IPS DF 6.9 (cell line): ENCODE measurements around the gene TBC1D1.

Experiments used
- DNase-seq: peaks from one replicate; pipeline ENCODE4 v3.0.0-alpha.2; 2013; ENCODE audit warnings: low read depth, low spot score
- H3K27ac ChIP-seq: one replicate; pipeline ENCODE4 v1.5.1; 2013; ENCODE audit warnings: low read length, control low read depth
- H3K27me3 ChIP-seq: 2 replicates; pipeline ENCODE4 v1.6.1; 2013; ENCODE audit warnings: mild to moderate bottlenecking, low read length; ENCODE audit not compliant: control insufficient read depth, insufficient read depth
- H3K36me3 ChIP-seq: 2 replicates; pipeline ENCODE4 v1.6.1; 2013; ENCODE audit warnings: low read length; ENCODE audit not compliant: control insufficient read depth, insufficient read depth
- H3K4me1 ChIP-seq: 2 replicates; pipeline ENCODE4 v1.6.1; 2013; ENCODE audit warnings: low read length; ENCODE audit not compliant: control insufficient read depth, insufficient read depth
- H3K4me3 ChIP-seq: 2 replicates; pipeline ENCODE4 v1.5.1; 2013; ENCODE audit warnings: mild to moderate bottlenecking, low read length
- H3K9me3 ChIP-seq: 2 replicates; pipeline ENCODE4 v1.6.1; 2013; ENCODE audit warnings: low read length, inconsistent platforms; ENCODE audit not compliant: control insufficient read depth, insufficient read depth
- WGBS: extraction: QIAGEN DNeasy Blood & Tissue Kit; methylation state at CpG from one replicate; pipeline ENCODE4 v1.1.7; 2013; ENCODE audit warnings: mixed read lengths, missing lambda C conversion rate; ENCODE audit not compliant: insufficient read length, insufficient coverage; 5-methylcytosine and 5-hydroxymethylcytosine counted together

Gene TBC1D1

GRCh38 chr4:37885496-37885895 is 5.4 kb upstream of the TBC1D1 start:
- H3K27ac ChIP-seq = no peak overlapping the region
- H3K9me3 ChIP-seq = no peaks in the 10 kb centered on the region
- no peaks in the 10 kb centered on the region; the same call in 1 of the 2 replicates for H3K36me3 ChIP-seq
- H3K4me3 ChIP-seq = no peak overlapping the region
- no peak for DNase-seq
- no peaks in the 10 kb centered on the region for H3K4me1 ChIP-seq
- peaks cover 16% of the 10 kb centered on the region for H3K27me3 ChIP-seq
- WGBS = no CpG with 5 or more reads among the region's 8 CpGs

GRCh38 chr4:37889849-37890800 is 759 bp upstream of the TBC1D1 start:
- Histone ChIP-seq H3K9me3 (no peaks in the 10 kb centered on the region), H3K4me1 (no peaks in the 10 kb centered on the region), H3K36me3 (no peaks in the 10 kb centered on the region; the same call in 1 of the 2 replicates), H3K4me3 (peak overlapping the region; percentile 79; the same call in 1 of the 2 replicates), H3K27ac (no peak overlapping the region), H3K27me3 (peaks cover 21% of the 10 kb centered on the region)
- no peak for DNase-seq
- WGBS = no CpG with 5 or more reads among the region's 63 CpGs

- Histone ChIP-seq H3K27me3 (peaks cover 21% of the 10 kb centered on the region), H3K4me1 (no peaks in the 10 kb centered on the region), H3K36me3 (no peaks in the 10 kb centered on the region; the same call in 1 of the 2 replicates), H3K4me3 (peak overlapping the region; percentile 79), H3K27ac (no peak overlapping the region), H3K9me3 (no peaks in the 10 kb centered on the region)
- WGBS = no CpG with 5 or more reads among the region's 49 CpGs
- no peak for DNase-seq
Measured at GRCh38 chr4:37891260-37892159, 626 bp downstream of the TBC1D1 start.

- no peaks in the 10 kb centered on the region for H3K4me1 ChIP-seq
- WGBS = no CpG with 5 or more reads among the region's 5 CpGs
- H3K4me3 ChIP-seq = no peak overlapping the region
- no peak for DNase-seq
- H3K9me3 ChIP-seq = no peaks in the 10 kb centered on the region
- H3K27ac ChIP-seq = no peak overlapping the region
- no peaks in the 10 kb centered on the region; the same call in 1 of the 2 replicates for H3K36me3 ChIP-seq
- H3K27me3 ChIP-seq = peaks cover 21% of the 10 kb centered on the region
Measured at GRCh38 chr4:37892641-37893040, 1.8 kb downstream of the TBC1D1 start.

- no CpG with 5 or more reads among the region's 3 CpGs for WGBS
- H3K27me3 ChIP-seq = peaks cover 21% of the 10 kb centered on the region
Measured at GRCh38 chr4:37893164-37893563, 2.3 kb downstream of the TBC1D1 start.

GRCh38 chr4:37895271-37895670 is 4.4 kb downstream of the TBC1D1 start:
- H3K36me3 ChIP-seq = no peaks in the 10 kb centered on the region; the same call in 1 of the 2 replicates
- no peak for DNase-seq
- H3K27me3 ChIP-seq = peaks cover 7% of the 10 kb centered on the region
- no peaks in the 10 kb centered on the region for H3K4me1 ChIP-seq
- H3K4me3 ChIP-seq = no peak overlapping the region
- H3K9me3 ChIP-seq = no peaks in the 10 kb centered on the region
- no CpG with 5 or more reads among the region's 7 CpGs for WGBS
- H3K27ac ChIP-seq = no peak overlapping the region

More at GRCh38 chr4:37893164-37893563, 2.3 kb downstream of the TBC1D1 start:
- Histone ChIP-seq H3K9me3 (no peaks in the 10 kb centered on the region), H3K4me3 (no peak overlapping the region), H3K27ac (no peak overlapping the region), H3K36me3 (no peaks in the 10 kb centered on the region; the same call in 1 of the 2 replicates), H3K4me1 (no peaks in the 10 kb centered on the region)
- no peak for DNase-seq

- DNase-seq = no peak
- no peak overlapping the region for H3K4me3 ChIP-seq
- H3K27me3 ChIP-seq = peaks cover 2% of the 10 kb centered on the region
- no peaks in the 10 kb centered on the region for H3K36me3 ChIP-seq
- no peaks in the 10 kb centered on the region for H3K9me3 ChIP-seq
- no peak overlapping the region for H3K27ac ChIP-seq
- H3K4me1 ChIP-seq = no peaks in the 10 kb centered on the region
Measured at GRCh38 chr4:37896206-37896860, 5.4 kb downstream of the TBC1D1 start.

GRCh38 chr4:37902212-37902611 is 11.3 kb downstream of the TBC1D1 start:
- no peaks in the 10 kb centered on the region for H3K4me1 ChIP-seq
- H3K4me3 ChIP-seq = no peak overlapping the region
- no peak overlapping the region for H3K27ac ChIP-seq
- WGBS = no CpG with 5 or more reads among the region's 7 CpGs
- no peaks in the 10 kb centered on the region for H3K9me3 ChIP-seq
- DNase-seq = no peak
- no peaks in the 10 kb centered on the region for H3K27me3 ChIP-seq
- no peaks in the 10 kb centered on the region for H3K36me3 ChIP-seq

GRCh38 chr4:37902738-37903693 is 12.1 kb downstream of the TBC1D1 start:
- Histone ChIP-seq H3K27ac (no peak overlapping the region), H3K9me3 (no peaks in the 10 kb centered on the region), H3K27me3 (no peaks in the 10 kb centered on the region), H3K4me1 (no peaks in the 10 kb centered on the region), H3K4me3 (no peak overlapping the region), H3K36me3 (no peaks in the 10 kb centered on the region)
- WGBS = no CpG with 5 or more reads among the region's 9 CpGs
- no peak for DNase-seq
